COR-L47 (cell line): Measurements from ENCODE around the gene APOO.
"Not testable (repeated sequence)": the region's sequence is repeated elsewhere in the genome, so short reads cannot be mapped to it uniquely, and the experiment has no call there.

Experiments used
- DNase-seq: peaks from one replicate; lab custom pipeline; 2025; lab: John Stamatoyannopoulos, UW

APOO gene

DNA sequence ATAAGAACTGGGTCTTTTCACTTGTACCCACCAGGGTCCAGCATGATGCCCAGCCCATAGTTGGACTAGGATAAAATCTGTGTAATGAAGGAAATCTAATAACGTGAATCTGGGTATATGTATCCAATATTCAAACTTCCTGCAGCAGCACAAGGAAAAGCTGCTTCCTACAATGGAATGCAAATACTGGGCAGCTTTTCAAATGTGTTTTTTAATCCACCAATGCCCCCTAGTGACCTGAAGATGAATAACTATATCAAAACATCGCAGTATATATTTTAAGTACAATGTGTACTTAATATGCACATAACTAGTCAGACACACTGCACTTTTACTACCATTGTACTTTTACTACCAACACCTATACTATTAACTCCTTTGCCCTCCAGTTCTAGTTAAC lies 5.3 kb downstream of the APOO start:
- DNase-seq = peak; percentile 5

DNA sequence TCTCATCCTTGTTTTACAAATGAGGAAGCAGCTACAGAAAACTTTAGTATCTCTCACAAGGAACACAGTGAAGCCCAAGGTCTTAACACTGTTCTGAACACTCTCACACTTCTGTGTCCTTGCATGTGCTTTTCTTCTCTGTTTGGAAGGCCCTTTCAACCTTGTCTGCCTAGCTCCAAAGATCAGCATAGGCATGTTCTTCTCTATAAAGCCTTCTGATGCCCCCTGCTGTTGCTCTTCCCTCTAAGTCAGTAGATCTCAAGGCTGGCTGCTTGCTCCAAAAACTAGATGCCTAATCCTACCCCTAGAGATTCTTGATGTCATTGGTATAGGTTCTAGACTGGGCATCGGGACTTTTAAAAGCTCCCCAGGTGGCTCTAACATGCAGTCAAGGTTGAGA lies 5.9 kb downstream of the APOO start:
- peak; percentile 35 for DNase-seq

DNA sequence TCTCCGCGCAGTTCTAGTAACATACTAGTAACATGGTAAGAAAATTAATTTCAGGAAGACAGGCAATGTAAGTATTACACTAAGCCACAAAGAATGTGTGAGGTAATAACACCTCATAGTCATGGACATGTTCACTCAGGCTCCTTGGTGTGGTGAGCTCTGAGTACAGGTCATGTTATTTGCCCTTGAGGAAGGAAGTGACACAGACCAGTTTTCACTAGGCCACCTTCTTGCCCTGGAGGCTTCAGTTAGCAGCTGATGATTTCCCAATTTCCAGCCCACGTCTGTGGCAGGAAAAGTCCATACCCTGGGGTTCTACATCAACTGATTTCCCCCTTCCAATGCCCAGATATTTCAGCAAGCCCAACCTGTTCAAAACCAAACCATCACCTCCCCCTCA lies 6.7 kb downstream of the APOO start:
- no peak for DNase-seq

DNA sequence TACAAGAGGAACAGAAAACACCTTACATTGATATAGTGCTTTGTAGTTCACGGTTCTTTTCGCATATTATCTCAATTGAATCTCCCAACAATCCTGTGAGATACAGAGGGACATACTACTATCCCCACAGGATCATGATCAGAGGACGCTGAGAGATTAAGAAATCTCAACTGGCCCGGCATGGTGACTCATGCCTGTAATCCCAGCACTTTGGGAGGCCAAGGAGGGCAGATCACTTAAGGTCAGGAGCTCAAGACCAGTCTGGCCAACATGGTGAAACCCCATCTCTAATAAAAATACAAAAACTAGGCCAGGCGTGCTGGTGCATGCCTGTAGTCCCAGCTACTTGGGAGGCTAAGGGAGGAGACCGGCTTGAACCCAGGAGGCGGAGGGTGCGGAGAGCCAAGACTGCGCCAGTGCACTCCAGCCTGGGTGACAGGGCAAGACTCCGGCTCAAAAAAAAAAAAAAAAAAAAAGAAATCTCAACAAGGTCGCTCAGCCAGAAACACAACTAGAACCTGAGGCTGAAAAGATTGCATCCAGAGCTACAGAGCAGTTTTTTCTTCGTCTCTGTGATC lies 7.4 kb downstream of the APOO start:
- no peak for DNase-seq

DNA sequence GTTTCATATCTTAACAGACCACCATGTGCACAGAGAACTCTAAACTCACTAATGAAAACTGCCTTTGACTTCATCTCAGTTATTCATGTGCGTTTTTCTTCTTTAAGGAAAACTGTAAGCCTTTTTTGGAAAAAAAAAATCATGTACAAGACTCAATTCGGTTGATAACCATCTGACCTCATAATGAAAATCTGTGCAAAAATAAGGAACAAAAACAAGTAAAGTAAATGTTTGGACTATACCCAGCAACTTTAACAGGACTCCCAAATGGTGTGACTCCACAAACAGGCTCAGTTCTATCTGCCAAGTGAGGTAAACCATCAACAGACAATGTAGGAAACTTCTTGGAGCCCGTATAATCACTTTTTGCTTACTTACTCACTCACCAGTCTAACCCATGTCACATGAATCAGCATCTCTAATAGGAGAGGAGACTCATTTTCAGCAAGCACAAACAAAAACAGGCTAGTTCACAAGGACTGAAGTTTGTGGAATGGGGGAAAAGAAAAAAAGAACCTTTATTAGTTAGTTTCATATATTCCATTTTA lies 9.3 kb downstream of the APOO start:
- no peak for DNase-seq

DNA sequence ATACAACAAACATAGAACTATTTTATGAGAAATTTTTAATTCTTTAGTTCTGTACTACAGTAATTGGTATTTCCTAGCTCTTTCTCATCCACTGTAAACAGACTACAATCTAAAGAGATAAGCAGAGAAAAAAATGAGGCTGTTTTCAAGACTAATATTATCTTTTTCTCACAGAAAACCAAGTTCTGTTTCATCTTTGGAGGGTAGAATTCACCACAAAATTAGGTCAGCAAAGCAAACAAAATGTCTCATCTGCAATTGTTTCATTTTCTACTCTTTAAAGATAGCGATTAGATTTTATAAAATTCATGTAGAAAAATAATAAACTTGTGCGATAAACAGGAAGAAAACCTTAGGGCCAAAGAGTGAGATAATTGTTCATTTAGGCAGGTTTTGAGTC lies 10.8 kb downstream of the APOO start:
- DNase-seq = no peak

DNA sequence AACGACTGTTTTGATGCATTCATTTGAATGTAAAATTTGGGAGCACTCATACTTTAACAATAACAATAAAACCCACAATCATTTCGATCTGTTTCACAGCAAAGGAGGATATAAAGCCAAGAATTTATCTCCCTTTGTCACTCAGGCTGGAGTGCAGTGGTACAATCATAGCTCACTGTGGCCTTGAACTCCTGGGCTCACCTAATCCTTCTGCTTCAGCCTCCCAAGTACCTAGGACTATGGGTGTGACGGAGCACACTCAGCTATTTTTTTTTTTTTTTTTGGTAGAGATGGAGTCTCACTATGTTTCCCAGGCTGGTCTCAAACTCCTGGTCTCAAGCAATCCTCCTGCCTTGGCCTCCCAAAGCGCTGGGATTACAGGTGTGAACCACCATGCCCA lies 11.2 kb downstream of the APOO start:
- not testable (repeated sequence) for DNase-seq

DNA sequence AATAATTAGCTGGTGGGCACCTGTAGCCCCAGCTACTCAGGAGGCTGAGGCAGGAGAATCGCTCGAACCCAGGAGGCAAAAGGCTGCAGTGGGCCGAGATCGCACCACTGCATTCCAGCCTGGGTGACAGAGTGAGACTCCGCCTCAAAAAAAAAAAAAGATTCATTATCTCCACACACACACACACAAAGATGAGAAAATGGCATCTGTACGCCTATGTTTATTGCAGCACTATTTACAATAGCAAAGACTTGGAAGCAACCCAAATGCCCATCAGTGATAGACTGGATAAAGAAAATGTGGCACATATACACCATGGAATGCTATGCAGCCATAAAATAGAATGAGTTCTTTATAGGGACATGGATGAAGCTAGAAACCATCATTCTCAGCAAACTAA lies 12.7 kb downstream of the APOO start:
- not testable (repeated sequence) for DNase-seq

DNA sequence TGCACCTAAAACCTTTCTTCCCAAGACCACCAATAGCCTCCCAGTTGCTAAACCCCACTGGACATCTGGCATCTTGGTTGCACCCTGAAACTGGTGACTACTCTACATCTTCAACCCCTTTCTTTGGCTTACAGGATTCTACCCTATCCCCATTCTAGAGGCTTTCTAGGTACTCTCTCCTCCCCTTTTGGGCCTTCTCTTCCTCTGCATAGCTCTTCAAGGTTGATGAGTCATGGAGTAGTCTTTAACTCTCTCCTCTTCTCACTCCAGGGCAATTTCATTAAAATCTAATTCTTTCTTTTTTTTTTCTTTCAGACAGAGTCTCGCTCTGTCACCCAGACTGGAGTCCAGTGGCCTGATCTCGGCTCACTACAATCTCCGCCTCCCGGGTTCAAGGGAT lies 16.8 kb downstream of the APOO start:
- DNase-seq = no peak

DNA sequence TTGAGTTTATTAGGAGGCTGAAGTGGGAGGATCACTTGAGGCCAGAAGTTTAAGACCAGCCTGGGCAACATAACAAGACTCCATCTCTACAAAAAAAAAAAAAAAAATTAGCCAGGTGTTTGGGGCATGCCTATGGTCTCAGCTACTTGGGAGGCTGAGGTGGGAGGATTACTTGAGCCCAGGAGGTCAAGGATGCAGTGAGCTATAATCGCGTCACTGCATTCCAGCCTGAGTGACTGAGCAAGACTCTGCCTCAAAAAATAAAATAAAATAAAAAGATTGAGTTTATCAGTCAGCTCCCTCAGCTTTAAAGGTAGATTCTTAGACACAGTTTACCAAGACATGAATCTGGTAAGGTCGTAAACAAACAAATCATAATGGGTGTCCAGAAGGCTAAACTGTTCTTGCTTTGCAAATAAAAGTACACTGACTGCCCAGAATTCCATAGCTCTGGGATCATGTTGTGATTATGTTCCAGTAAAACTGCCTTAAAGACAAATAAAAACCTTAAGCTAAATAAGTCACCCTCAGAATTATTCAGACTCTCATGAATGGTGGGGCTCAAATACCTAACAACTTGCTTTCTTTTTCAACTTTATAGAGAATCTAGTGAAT lies 18.7 kb downstream of the APOO start:
- DNase-seq = no peak

DNA sequence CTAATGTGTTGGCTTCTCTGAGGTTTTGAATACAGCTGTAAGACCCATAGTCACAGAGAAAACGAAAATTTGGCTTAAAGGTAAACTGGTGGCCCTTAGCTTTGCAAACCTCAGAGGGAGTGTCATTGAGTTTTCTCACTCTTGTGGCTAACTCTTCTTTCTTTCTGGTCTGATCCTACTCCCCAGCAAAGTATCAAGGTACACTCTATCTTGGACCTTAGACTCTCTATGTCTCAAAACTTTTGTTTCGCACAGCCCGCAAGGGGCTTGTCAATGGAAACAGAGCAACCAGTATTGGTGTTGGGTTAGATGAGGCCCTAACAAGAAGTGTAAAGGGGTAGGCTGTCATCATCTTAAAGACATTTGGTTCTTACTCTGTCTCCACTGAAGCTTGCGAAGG lies 19.8 kb downstream of the APOO start:
- DNase-seq = no peak

DNA sequence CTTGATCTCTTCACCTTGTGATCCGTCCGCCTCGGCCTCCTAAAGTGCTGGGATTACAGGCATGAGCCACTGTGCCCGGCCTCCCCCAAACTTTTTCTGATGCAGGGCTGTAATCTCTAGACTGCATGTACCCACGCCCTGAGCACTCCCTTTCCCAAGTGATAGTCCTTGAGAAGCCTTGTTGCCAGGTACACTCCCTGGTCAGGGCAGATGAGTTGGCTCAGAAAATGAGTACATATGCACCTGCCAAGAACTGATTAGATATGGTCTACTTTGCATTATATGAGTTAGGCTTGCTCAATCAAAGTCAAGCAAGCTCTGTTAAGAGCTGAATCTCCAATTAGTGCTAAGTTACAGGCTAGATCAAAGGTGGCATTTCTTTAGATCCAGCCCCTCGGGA lies 20.3 kb downstream of the APOO start:
- no peak for DNase-seq

DNA sequence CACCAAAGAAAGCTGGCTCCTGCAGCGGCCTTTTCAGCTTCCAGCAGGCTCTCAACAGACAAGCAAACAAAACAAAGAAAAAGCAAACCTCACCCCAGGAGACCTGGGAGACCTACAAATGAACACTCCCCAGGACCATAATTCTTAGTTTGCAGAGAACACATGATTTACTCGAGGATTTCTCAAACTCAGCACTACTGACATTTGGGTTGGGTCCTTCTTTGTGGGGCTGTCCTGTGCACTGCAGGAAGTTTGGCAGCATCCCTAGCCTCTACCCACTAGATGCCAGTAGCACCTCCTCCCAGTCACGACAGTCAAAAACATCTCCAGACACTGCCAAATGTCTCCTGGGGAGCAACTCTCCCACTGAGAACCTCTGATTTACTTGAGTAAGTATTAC lies 21.9 kb downstream of the APOO start:
- peak; percentile 29 for DNase-seq

DNA sequence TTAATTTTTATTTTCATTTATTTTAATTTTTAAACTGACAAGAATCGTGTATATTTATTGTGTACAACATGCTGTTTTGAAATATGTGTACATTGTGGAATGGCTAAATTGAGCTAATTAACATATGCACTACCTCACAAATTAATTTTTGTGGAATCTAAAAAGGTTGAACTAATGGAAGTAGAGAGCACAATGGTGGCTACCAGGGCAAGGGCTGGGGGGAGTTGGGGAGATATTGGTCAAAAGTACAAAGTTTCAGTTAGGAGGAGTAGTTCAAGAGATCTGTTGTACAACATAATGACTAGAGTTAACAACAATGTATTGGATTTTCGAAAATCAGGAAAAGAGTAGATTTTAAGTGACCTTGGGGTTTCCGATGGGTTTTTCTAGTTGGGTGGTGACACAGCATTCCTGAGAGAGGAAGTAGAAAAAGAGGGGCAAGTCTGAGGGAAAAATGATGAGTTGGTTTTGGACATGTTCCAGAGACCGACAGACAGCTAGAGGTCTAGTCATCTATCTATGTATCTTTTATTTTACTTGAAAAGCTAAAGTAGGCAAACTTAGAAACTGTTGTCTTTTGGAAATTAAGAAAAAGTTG lies 23.2 kb downstream of the APOO start:
- no peak for DNase-seq

DNA sequence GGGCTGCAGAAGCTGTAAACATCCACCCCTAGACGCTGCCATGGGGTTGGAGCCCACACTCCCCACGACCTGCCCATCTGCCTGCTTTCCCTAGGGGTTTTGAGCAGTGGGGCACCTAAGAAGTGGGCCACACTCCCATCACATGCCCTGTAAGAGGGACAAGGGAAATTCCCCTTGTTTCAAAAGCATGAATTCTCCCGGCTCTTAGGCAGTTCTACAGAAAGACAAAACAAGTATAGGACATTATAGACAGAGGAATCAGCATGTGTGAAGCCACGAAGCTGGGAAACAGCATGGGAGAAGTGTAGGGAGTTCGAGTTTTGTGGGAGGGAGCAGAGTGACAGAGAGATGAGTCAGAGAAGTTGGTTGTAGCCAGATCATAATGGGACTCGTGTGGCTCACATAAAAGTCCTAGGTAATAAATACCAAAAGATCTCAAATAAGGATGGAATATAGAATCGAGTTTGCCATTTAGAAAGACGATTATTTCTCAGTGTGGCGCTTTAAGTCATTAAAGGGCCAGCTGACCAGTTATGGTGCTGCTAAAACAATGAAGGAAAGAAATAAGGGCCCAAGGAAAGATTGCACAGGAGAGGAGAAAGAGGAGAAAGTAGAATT lies 23.9 kb downstream of the APOO start:
- no peak for DNase-seq

DNA sequence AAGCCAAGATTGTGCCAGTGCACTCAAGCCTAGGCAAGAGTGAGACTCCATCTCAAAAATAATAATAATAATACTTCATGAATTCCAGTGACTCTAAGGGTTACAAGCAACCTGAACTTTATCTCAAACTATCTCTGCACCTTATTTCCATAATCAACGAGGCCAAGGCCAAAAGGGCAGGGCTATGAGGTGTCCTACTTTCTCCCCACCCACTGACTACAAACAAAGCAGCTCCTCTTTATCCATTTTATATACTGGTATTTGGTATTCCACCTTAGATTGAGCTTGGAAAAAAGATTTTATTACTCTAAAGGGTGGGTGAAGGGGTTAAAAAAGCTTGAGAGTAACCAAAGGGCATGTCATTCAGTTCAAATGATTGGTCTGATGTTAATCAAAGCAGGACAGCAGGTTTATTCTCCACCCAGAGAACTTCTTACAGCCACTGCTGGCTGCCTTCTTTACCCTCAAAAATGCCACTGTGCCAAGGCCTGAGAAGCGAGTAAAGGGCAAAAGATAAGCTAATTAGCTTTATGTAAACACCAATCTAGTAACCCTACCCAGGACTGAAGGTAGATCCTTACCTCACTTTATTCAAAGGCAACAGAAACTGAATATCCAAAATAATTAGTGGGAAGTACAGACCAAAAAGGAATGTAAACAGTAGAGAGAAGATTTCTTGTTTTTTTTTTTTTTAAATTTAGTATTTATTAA lies 28.2 kb downstream of the APOO start:
- DNase-seq = no peak

DNA sequence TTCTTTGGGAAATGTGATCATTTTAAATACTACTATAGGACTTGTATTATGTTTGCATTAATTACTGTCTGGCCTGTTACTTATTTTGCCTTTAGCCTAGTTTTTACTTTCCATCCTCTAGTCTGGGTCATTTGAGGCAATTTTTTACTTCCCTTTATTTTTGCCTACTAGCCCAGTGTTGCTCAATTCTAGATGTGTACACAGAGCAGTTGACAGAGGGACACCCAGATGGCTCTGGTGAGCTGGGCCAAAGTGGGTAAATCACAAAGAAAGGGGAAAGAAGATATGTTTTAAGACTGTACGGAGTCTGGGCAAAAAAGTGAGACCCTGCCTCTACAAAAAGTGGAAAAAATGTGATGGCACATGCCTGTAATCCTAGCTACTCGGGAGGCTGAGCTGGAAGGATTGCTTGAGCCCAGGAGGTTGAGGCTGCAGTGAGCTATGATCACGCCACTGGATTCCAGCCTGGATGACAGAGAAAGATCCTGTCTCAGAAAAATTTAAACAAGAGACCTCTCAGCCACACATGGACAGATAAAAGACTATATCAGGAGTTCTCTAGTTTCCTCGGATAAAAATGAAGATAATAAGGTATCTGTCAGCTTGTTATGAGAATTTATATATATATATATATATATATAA lies 35.7 kb downstream of the APOO start:
- DNase-seq = no peak

DNA sequence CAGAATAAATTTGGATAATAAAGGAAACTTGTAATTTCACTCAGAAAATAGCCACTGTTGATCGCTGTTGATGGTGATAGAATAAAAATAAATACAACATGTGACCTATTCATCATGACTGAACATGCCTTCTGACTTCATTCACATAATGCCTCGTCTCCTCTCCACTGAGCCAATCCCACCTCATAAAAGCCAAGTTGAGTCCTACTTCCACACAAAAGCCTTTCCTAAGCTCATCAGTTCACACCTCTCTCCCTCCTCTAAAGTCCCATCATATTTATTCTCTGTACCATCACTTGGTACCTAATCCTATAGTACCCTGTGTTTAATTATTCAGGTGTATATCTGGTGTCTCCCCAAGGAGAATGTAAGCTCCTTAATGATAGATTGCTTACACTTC lies 37.7 kb downstream of the APOO start:
- no peak for DNase-seq

DNA sequence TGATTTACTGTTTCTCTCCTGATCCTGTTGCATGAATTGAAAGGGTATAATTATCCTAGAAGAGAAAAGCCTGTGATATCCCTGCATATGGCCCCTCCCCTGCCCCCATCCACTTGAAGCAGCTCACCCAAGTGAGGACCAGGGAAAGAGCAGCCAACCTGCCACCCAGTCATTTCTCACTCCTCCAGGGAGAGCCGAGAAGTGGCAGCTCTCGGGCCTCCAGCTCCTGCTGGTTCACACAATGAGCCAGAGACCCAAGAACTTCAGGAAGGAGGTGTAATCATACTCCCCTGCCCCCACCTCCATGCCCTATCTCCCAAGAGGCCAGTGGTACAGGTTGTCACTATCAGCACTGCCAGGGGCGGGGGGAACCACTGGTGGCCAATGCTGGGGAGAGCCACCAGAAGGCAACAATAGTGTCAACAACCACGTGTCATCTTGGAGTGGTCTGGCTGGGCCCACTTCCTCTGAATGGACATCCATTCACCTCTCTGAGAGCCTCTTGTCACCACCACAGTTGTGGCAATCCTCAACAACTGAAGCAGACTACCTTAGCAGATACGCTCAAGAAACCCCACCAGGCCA lies 42.9 kb downstream of the APOO start:
- DNase-seq = no peak

DNA sequence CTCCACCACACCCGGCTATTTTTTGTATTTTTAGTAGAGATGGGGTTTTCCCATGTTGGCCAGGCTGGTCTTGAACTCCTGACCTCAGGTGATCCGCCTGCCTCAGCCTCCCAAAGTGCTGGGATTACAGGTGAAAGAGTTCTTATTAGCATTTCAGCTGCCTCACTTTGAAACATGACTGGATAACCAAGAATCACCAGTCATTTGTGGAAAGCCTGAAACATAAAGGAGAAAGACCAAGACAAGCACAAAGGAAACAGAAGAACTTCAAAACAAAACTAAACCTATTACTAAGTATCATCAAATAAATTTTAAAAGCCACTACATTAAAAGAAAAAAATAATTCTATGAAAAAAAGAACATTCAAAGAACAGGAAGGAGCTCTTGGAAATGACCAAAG lies 45.8 kb downstream of the APOO start:
- not testable (repeated sequence) for DNase-seq

DNA sequence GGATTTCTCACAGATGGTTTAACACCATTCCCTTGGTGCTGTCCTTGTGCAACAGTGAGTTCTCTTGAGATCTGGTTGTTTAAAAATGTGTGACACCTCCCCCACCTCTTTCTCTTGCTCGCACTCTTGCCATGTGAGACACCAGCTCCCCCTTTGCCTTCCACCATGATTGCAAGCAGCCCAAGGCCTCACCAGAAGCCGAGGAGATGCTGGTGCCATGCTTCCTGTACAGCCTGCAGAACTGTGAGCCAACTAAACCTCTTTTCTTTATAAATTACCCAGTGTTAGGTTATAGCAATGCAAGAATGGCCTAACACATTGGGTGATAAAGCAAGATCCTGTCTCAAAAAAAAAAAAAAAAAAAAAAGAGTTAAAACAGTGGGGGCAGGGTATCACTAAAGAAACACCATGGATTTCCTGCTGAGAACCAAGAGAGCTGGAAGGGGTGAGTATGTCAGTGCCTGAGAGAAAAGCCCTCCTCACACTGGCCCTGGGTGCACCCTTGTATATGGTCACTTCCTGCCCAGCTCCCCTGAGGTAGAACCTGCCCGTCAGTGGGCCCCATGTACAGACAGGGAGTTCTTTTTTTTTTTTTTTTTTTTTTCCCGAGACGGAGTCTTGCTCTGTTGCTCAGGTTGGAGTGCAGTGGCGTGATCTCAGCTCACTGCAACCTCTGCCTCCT lies 46.4 kb downstream of the APOO start:
- no peak for DNase-seq
